Measurements from ENCODE around the gene ACLY. TPM values are rescaled to one million over a fixed set of nuclear protein-coding genes. Genes with fewer than 3 reads are reported as not detected.
A peak's percentile ranks its signal among the peaks of the same experiment; 100 is the strongest.
"Not testable (repeated sequence)": the region's sequence is repeated elsewhere in the genome, so short reads cannot be mapped to it uniquely, and the experiment has no call there.

The ACLY gene
- total and polyA plus RNA-seq, 7 experiments from 2014 or later: 42.7 to 154 (median 67.9) TPM

GRCh38 chr17:41932816-41933389, 14.2 kb upstream of the ACLY start:
- Histone ChIP-seq H3K9me3 (ENCODE audit: control insufficient read depth in 2 of 3, low read length in 3 of 3) (no peaks in the 10 kb centered on the region), H3K4me1 (ENCODE audit: control insufficient read depth in 2 of 2, insufficient read depth in 2 of 2, low read length in 2 of 2) (peaks cover 9 to 11% of the 10 kb centered on the region in 2 donors), H3K36me3 (ENCODE audit: control insufficient read depth in 2 of 3, insufficient read depth in 3 of 3, low read length in 3 of 3) (no peaks in the 10 kb centered on the region), H3K27ac (ENCODE audit: low read depth, low read length) (no peak overlapping the region), H3K4me3 (ENCODE audit: low read length) (no peak overlapping the region), H3K27me3 (ENCODE audit: control insufficient read depth in 2 of 2, insufficient read depth in 2 of 2, low read length in 2 of 2) (no peaks in the 10 kb centered on the region)
- ChIA-PET CTCF (no interaction called here), POLR2A (interaction anchor here (0.6 to 0.7 kb wide), 2 partner anchors 33 to 1020 kb away, joined by 3 to 11 read pairs; no protein-coding TSS in a partner anchor)
- ATAC-seq (no peak), DNase-seq (no peak)
- peak overlapping the region in 5 of 9 donors; percentile 15 to 90 (median 78) for H3K27ac Mint-ChIP-seq
- H3K4me3 Mint-ChIP-seq: peak overlapping the region in 3 of 10 donors; percentile 0 to 77 (median 36)
- intact Hi-C loops (cut with micrococcal nuclease): no loop called here
- H3K9me3 Mint-ChIP-seq: peaks cover 0 to 3% (median 0%) of the 10 kb centered on the region in 11 donors
- H3K27me3 Mint-ChIP-seq: no peaks in the 10 kb centered on the region
- peaks cover 18 to 43% (median 24%) of the 10 kb centered on the region in 7 donors for H3K4me1 Mint-ChIP-seq
- peaks cover 0 to 6% (median 0%) of the 10 kb centered on the region in 5 donors for H3K36me3 Mint-ChIP-seq

GRCh38 chr17:41931715-41932114, 13.0 kb upstream of the ACLY start:
- POLR2A ChIA-PET: interaction anchor here (0.6 to 3.8 kb wide), 2 partner anchors 13 to 87 kb away, joined by 3 to 47 read pairs; partner anchors contain the start of gene ACLY
- not testable (repeated sequence) for ATAC-seq

GRCh38 chr17:41930833-41931156, 12.0 kb upstream of the ACLY start:
- peak overlapping the region; percentile 84 for H3K27ac ChIP-seq (ENCODE audit: low read depth, low read length)
- not testable (repeated sequence) for DNase-seq; H3K36me3 Mint-ChIP-seq; H3K9me3 ChIP-seq (ENCODE audit: control insufficient read depth in 2 of 3, low read length in 3 of 3); H3K36me3 ChIP-seq (ENCODE audit: control insufficient read depth in 2 of 3, insufficient read depth in 3 of 3, low read length in 3 of 3); H3K27me3 Mint-ChIP-seq; H3K9me3 Mint-ChIP-seq; H3K27me3 ChIP-seq (ENCODE audit: control insufficient read depth in 2 of 2, insufficient read depth in 2 of 2, low read length in 2 of 2)
- H3K4me1 ChIP-seq (ENCODE audit: control insufficient read depth in 2 of 2, insufficient read depth in 2 of 2, low read length in 2 of 2): peaks cover 9 to 11% of the 10 kb centered on the region in 2 donors
- Mint-ChIP-seq H3K4me1 (peaks cover 18 to 52% (median 24%) of the 10 kb centered on the region in 7 donors), H3K27ac (peak overlapping the region; percentile 90 to 100 (median 96)), H3K4me3 (peak overlapping the region; percentile 93 to 100 (median 96))
- intact Hi-C loops (cut with micrococcal nuclease): loop anchor here (1.0 to 2.0 kb wide), 6 partner anchors 11 to 748 kb away; partner anchors contain the start of genes CNP (in 1 of the 2), DNAJC7 (in 1 of the 2) and KLHL11 (in 1 of the 2)
- ChIA-PET POLR2A (interaction anchor here (0.8 to 3.8 kb wide), 8 partner anchors 12 to 1281 kb away, joined by 3 to 47 read pairs (median 8); partner anchors contain the start of genes ACLY, CNP, DNAJC7 and EIF1), CTCF (interaction anchor here (0.6 to 1.1 kb wide), 5 partner anchors 33 to 119 kb away, joined by 3 to 7 read pairs (median 4); no protein-coding TSS in a partner anchor)
- ATAC-seq: peak; percentile 64
- peak overlapping the region; percentile 79 for H3K4me3 ChIP-seq (ENCODE audit: low read length)

More at GRCh38 chr17:41931715-41932114, 13.0 kb upstream of the ACLY start:
- H3K4me3 ChIP-seq (ENCODE audit: low read length); H3K36me3 ChIP-seq (ENCODE audit: control insufficient read depth in 2 of 3, insufficient read depth in 3 of 3, low read length in 3 of 3); H3K27ac ChIP-seq (ENCODE audit: low read depth, low read length); H3K27me3 Mint-ChIP-seq; H3K27me3 ChIP-seq (ENCODE audit: control insufficient read depth in 2 of 2, insufficient read depth in 2 of 2, low read length in 2 of 2); DNase-seq; H3K36me3 Mint-ChIP-seq; H3K9me3 ChIP-seq (ENCODE audit: control insufficient read depth in 2 of 3, low read length in 3 of 3); H3K9me3 Mint-ChIP-seq; CTCF ChIA-PET: not testable (repeated sequence)
- Mint-ChIP-seq H3K4me3 (peak overlapping the region in 5 of 10 donors; percentile 1 to 93 (median 27)), H3K27ac (peak overlapping the region in 3 of 9 donors; percentile 64 to 94 (median 90)), H3K4me1 (peaks cover 18 to 48% (median 24%) of the 10 kb centered on the region in 7 donors)
- intact Hi-C loops (cut with micrococcal nuclease): loop anchor here in 1 of 2 donors (2.0 kb wide), 1 partner anchor 747 kb away; no protein-coding TSS in a partner anchor
- peaks cover 9 to 11% of the 10 kb centered on the region in 2 donors for H3K4me1 ChIP-seq (ENCODE audit: control insufficient read depth in 2 of 2, insufficient read depth in 2 of 2, low read length in 2 of 2)

GRCh38 chr17:41930009-41930832, 11.5 kb upstream of the ACLY start, which contains the start of gene ODAD4:
ODAD4 (plus strand) TSS chr17:41930617; CDS start chr17:41930724, 107 bp downstream.
- intact Hi-C loops (cut with micrococcal nuclease): loop anchor here (1.0 to 2.0 kb wide), 6 partner anchors 11 to 749 kb away; partner anchors contain the start of genes CNP (in 1 of the 2), DNAJC7 (in 1 of the 2) and KLHL11 (in 1 of the 2)
- H3K4me1 ChIP-seq (ENCODE audit: control insufficient read depth in 2 of 2, insufficient read depth in 2 of 2, low read length in 2 of 2): peaks cover 9 to 11% of the 10 kb centered on the region in 2 donors
- H3K36me3 ChIP-seq (ENCODE audit: control insufficient read depth in 2 of 3, insufficient read depth in 3 of 3, low read length in 3 of 3): no peaks in the 10 kb centered on the region
- peak; percentile 98 for ATAC-seq
- Mint-ChIP-seq H3K4me3 (peak within 1 kb of the TSS; percentile 93 to 100 (median 96)), H3K27me3 (no peaks in the 10 kb centered on the region), H3K27ac (peak within 1 kb of the TSS; percentile 90 to 100 (median 96)), H3K9me3 (peaks cover 0 to 3% (median 0%) of the 10 kb centered on the region in 11 donors), H3K4me1 (peaks cover 18 to 52% (median 24%) of the 10 kb centered on the region in 7 donors), H3K36me3 (peaks cover 0 to 8% (median 0%) of the 10 kb centered on the region in 5 donors)
- ChIA-PET POLR2A (interaction anchor here (0.8 to 3.8 kb wide), 9 partner anchors 11 to 1282 kb away, joined by 3 to 47 read pairs (median 6); partner anchors contain the start of genes ACLY, CNP, DNAJC7 and EIF1), CTCF (interaction anchor here (0.5 to 2.6 kb wide), 7 partner anchors 11 to 239 kb away, joined by 3 to 9 read pairs (median 3); partner anchors contain the start of gene ACLY)
- peak within 1 kb of the TSS; percentile 84 for H3K27ac ChIP-seq (ENCODE audit: low read depth, low read length)
- H3K27me3 ChIP-seq (ENCODE audit: control insufficient read depth in 2 of 2, insufficient read depth in 2 of 2, low read length in 2 of 2): no peaks in the 10 kb centered on the region
- DNase-seq: peak; percentile 87 to 98 (median 97)
- peak within 1 kb of the TSS; percentile 79 for H3K4me3 ChIP-seq (ENCODE audit: low read length)
- no peaks in the 10 kb centered on the region for H3K9me3 ChIP-seq (ENCODE audit: control insufficient read depth in 2 of 3, low read length in 3 of 3)

- POLR2A ChIA-PET: interaction anchor here (1.1 to 3.8 kb wide), 3 partner anchors 10 to 345 kb away, joined by 6 to 47 read pairs (median 19); partner anchors contain the start of genes ACLY and CNP
- DNase-seq (no peak), ATAC-seq (no peak)
- Mint-ChIP-seq H3K4me1 (peaks cover 18 to 48% (median 24%) of the 10 kb centered on the region in 7 donors), H3K9me3 (peaks cover 0 to 3% (median 0%) of the 10 kb centered on the region in 11 donors), H3K27ac (peak overlapping the region; percentile 90 to 100 (median 96)), H3K27me3 (no peaks in the 10 kb centered on the region), H3K36me3 (peaks cover 0 to 8% (median 0%) of the 10 kb centered on the region in 5 donors), H3K4me3 (peak overlapping the region; percentile 93 to 100 (median 96))
- Histone ChIP-seq H3K4me3 (ENCODE audit: low read length) (no peak overlapping the region), H3K9me3 (ENCODE audit: control insufficient read depth in 2 of 3, low read length in 3 of 3) (no peaks in the 10 kb centered on the region), H3K27ac (ENCODE audit: low read depth, low read length) (peak overlapping the region; percentile 84), H3K27me3 (ENCODE audit: control insufficient read depth in 2 of 2, insufficient read depth in 2 of 2, low read length in 2 of 2) (no peaks in the 10 kb centered on the region), H3K4me1 (ENCODE audit: control insufficient read depth in 2 of 2, insufficient read depth in 2 of 2, low read length in 2 of 2) (peaks cover 9 to 11% of the 10 kb centered on the region in 2 donors), H3K36me3 (ENCODE audit: control insufficient read depth in 2 of 3, insufficient read depth in 3 of 3, low read length in 3 of 3) (no peaks in the 10 kb centered on the region)
- CTCF ChIA-PET: interaction anchor here (2.6 kb wide), 1 partner anchor 9 kb away, joined by 9 read pairs; the partner anchor contains the start of gene ACLY
- intact Hi-C loops (cut with micrococcal nuclease): no loop called here
Observed at GRCh38 chr17:41928693-41929251, 10.0 kb upstream of the ACLY start.

Data from naive thymus-derived CD4-positive, alpha-beta T cell (primary cell).